Stimulated activated CD8-positive, alpha-beta memory T cell treated with anti-CD3 and anti-CD28 coated beads, Interleukin-7, amount 100 ng/mL, for 48 hours (primary cell): Measurements from ENCODE around the gene RAB31.

ENCODE experiments used
- DNase-seq, 2 donors: peaks; one replicate each; pipeline ENCODE4 v3.0.0-alpha.2; 2020; ENCODE audit warnings: low read depth in 1 of 2; ENCODE audit errors: extremely low read depth in 1 of 2

The RAB31 gene

GRCh38 chr18:9691235-9691634 is 16.9 kb upstream of the RAB31 start:
- no peak for DNase-seq

DNA sequence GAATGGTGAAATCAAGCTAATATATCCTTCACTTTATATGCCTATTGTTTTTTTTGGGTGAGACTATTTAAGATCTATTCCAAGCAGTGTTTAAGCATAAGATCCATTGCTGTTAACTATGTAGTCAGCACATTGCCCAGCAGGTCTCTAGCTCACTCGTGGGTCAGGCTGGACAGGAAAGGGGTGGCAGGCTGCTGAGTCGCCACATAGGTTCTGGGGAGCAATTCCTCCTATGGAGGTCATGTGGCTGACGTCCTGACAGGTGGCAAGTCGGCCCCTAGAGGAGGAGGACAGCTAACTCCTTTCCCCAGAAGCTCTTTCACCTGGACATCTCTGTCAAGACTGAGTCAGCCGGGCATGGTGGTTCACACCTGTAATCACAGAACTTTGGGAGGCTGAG is 13.9 kb upstream of the RAB31 start:
- DNase-seq: no peak

DNA sequence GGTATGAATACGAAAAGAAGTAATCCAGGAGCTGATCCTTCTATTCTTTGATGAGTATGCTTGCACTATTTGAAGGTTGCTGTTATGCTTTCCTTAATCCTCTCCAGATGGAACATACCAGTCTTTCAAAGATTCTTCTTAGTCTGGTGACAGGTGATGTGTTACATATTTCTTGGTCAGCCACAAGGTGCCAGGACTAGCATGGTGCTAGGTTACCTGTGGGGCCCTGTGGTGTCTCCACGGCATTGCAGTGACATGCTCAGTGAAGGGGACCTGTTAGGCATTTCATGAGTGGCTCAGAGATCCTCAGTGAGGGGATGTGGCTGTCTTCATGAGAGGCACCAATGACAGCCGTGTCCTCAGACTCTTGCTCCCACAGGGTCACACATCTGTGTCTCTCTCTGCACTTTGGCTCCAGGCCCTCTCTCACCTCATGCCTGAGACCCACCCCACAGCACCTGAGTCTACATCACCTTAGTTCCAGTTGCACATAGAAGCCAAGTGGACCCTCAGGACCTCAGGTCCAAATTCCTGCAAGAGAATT is 13.1 kb upstream of the RAB31 start:
- DNase-seq: no peak

- no peak for DNase-seq
Measured at GRCh38 chr18:9695605-9696004, 12.5 kb upstream of the RAB31 start.

DNA sequence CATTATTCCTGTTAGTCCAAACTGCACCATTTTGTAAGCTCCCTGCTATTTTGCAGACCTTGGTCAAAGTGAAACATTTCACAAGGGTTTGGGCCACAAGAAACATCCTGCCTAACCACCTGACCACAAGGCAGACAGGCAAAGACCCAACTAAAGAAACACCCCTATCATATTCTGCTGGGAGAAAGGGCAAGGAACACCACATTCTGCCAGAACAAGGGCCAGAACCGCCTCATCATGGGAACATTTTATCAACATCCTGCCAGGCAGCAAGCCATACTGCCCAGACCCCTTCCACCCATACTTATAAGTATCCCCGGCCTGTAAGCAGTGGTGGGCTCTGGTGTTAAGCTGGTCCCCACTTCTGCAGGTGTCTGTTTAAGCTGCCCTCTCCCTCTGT is 12.0 kb upstream of the RAB31 start:
- DNase-seq: no peak

- no peak for DNase-seq
Measured at GRCh38 chr18:9696701-9697100, 11.4 kb upstream of the RAB31 start.

DNA sequence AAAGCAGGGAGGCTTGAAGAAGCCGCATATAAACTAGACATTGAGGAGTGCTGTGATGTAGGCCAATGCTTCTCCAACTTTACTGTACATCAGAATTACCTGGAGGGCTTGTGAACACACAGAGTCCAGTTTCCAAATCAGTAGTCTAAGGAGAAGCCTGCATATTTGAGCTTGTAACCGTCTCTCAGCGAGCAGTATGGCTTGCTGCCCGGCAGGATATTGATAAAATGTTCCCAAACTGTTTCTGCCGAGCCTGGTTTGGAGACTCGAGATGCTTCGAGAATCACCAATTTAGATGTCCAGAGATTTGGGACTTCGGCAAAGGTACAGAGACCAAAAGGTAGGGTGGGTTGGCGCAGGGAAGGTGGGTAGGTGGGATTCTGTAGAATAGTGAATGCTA is 11.0 kb upstream of the RAB31 start:
- no peak for DNase-seq

DNA sequence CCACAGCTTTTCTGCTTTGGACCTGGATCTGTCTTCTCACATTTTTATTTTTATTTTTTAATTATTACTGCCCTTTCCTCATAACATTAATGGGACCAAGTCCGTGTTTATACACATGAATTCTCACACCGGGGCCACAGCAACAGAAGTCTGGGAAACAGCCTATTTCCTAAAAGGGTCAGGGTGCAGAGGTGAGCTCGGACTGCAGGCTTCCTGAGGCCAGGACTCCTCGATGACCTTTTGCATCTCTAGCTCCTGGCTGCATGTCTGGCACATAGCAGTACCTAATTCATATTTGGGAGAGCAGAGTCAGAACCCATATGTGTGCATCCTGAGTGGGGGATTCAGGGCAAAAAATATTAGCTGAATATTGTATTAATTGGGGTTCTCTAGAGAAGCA is 9.6 kb upstream of the RAB31 start:
- DNase-seq: no peak

DNA sequence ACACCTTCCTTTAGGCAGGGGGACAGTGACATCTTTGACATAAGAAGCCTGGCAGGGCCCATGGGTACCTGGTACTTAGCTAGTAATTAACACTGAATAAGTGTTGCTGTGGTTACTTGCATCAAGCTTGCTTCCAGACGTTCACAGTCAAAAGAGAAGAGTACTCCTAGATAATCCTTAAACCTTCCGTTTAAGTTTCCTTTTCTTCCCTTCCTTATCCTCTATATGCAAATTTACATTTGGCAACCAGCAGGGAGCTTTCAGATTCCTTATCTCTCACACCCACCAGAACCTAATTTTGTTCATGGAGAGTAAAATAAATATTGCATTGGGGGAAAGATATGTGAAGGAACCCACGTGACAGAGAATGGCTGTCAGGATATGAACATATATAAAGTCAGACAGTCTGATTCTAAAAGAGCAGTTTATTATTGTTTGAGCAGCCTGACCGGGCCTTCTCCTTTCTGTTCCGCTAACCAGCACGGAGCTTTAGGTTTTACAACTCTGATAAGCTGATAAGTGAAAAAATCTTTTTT is 7.8 kb upstream of the RAB31 start:
- DNase-seq: no peak

- no peak for DNase-seq
Measured at GRCh38 chr18:9701609-9702349, 6.3 kb upstream of the RAB31 start.

DNA sequence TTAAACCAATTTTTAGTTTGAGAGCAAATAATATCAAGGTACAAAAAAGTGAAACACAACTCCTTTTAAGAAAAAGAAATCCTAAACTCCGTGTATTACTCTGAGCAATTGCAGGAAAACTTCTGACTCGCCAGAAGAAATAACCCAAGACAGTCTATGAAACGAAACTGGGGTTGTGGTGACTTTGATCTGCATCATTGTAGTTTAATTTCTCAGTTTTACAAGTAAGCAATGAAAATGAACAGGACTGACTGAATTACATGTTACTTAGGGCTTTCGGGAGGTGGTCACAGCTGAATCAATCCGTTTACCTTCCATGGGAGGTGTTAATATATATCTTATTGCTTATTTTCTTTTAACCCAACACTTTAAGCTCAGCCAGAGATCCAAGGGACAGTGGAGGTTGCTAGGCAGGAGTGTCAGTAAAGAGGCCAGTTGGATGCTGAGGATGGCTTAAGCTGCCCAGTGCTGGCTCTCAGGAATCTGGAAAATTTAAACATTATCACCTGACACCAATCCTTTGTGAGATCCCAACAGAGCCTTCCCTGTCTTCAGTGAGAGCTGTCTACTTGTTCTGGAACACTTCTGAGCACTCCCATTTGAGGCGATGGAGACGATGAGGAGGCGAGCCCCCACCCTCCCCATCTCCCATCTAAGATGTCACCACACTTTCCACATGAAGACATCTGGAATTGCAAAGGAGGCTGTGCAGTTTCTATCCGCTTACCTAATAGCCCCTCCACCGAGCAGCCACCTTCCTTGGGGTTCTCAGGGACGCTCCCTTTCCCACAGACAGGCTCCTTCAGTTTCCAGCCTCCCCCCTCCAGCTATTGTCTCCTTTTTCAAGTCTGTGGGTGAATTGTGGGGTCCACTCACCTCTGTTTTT is 3.6 kb upstream of the RAB31 start:
- no peak for DNase-seq

DNA sequence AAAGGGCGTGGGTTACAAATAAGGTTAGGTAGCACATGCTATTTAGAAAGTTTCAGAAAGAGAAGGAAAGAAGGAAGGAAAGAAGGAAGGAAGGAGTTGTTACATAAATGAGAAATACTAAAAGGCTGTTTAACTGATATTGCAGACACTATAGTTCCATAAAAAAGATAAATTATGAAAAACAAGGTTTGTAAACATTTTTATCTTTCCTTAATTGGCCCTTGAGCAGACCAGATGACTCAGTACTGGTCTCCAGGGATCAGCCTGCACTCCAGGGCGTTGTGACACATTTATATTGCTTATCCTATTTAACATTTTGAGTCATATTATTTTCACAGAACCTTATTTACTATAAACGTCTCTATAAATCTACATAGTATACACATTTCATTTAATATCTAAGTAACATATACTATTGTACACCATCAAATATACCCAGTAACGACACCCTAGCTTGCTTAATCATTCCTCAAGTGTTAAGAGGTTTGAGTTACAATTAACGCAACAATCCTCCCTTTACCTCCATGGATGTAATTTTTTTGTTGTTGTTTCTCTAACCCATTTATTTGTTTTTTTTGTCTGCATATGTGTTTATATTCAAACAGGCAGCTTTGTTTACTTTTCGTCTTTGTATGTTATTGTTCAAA is 2.8 kb upstream of the RAB31 start:
- DNase-seq: no peak

DNA sequence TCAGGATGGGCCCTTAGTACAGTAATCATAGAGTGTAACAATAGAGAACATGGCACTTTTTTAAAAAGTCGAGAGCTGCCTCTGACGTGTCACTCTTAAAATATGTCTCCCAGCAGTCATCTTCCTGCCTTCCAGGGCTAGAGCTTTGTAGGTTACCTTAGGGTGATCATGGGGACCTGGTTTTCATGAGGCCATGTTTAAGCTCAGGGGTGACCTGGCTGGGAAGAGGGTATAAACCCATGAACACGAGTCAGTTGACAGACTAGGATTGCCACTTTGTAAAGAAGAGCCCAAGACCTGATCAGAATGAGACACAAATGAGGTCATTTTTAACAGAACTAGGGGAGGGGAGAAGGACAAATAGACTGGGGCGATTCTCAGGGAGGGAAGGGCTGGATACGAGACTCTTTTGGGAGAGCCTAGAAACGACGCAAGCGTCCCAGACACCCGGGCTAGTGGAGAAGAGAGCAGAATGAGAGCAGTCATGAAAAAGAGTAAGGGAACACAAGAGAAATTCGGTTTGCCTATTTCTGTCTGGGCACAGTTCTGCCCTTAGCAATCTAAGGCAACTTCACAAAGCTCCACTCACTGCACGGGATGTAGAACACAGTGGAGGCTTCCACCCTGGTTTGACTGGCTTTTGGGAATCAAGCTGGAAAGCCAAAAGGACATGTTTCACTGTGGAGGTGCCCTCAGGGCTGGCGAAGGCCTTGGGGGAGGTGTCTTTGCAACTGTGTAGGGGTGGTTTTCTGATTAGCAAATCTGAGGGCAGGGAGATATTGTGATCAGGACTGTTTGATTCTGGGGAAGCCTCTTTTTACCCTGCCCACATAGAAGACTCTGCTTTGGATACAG is 1.8 kb upstream of the RAB31 start:
- no peak for DNase-seq

DNA sequence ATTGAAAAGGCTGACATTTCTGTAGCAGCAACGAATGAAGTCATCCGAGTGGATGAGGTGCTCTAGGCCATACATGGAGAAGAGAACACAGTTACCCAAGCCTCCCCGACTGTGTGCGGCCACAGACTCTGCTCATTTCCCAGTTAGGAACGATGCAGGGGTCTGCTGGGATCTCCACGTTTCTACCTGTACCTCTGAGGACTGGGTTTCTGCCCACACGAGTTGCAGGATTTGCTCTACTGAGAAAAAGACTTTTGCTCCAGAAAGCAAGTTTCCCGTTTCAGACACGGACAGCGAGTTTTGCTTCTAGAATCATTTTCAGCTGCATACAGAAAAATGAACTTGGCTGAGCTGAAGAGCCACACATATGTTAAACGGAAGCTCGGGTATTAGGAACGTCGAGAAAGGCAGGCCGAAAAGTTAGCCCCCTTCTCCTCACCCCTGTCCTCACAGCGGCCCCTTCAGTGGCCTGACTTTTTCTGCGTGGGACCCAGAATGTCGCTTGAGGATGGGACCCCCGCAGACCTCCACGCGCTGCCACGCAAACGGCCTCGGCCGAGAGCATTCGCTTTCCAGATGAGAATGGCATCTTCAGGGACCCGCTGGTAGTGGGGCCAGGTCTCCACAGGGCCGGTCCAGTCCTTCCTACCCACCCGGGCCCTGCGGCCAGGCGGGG is 582 bp upstream of the RAB31 start:
- no peak for DNase-seq

DNA sequence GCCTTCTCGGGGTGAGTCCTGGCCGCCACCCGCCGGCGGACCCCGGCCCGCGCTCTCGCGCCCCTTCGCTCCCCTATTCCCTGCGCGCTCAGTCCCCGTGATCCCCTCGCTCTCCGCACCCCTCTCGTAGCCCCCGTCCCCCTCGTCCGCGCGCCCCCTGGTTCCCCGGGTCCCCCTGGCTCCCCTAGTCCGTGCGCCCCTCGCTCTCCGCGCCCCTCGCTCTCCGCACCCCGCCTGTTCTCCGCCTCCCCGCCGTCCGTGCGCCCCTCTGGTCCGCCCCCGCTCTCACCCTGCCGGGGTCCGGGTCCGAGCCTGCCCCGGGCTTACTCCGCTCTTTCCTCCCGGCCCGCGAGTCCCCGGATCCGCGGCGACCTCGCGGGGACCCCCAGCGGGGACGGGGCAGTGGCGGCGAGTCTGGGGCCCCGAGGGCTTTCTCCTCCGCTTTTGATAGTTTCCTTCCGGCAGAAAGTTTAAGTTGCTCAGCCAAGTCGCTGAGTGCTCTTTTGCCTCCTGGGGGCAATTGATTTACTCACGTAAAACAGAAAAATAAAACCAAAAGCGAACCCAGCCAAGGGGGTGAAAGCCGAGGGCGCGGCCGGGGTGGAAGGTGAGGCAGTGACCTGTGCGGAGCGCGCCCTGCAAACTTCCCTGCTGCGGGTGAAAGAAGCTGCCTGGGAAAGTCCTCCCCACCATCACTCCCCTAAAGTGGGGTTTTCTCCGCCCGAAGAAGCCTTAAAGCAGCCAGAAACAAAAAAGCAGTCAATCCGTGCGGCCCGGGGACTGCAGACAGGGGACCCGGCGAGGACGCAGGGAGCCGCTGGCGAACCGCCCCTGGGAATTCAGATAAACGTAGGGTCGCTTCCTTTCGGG is 568 bp downstream of the RAB31 start:
- DNase-seq: no peak

GRCh38 chr18:9709304-9709877 is 1.3 kb downstream of the RAB31 start:
- DNase-seq: no peak

GRCh38 chr18:9710037-9710436 is 1.9 kb downstream of the RAB31 start:
- DNase-seq: no peak

GRCh38 chr18:9711361-9712129 is 3.4 kb downstream of the RAB31 start:
- no peak for DNase-seq
